Activated naive CD8-positive, alpha-beta T cell treated with anti-CD3 and anti-CD28 coated beads, Interleukin-2, amount 50 U/mL, for 24 hours (primary cell): ENCODE results near the gene DPEP1.

Experiments used
- ATAC-seq: fragments of 150-1000 bp; cut with Tn5 transposase; one replicate; pipeline ENCODE4 v1.10.0; 2021
- DNase-seq: peaks from one replicate; pipeline ENCODE4 v3.0.0; 2021
- H3K27ac Mint-ChIP-seq: one replicate; pipeline ENCODE4 v1.8.0; 2021; ENCODE audit warnings: mild to moderate bottlenecking, mixed read lengths
- H3K27me3 Mint-ChIP-seq: one replicate; pipeline ENCODE4 v1.8.0; 2021; ENCODE audit warnings: mixed read lengths
- H3K36me3 Mint-ChIP-seq: one replicate; pipeline ENCODE4 v1.8.0; 2021; ENCODE audit warnings: low read depth, mixed read lengths
- H3K4me1 Mint-ChIP-seq: one replicate; pipeline ENCODE4 v1.8.0; 2021; ENCODE audit warnings: mixed read lengths
- H3K4me3 Mint-ChIP-seq: one replicate; pipeline ENCODE4 v1.8.0; 2021; ENCODE audit warnings: mild to moderate bottlenecking, moderate library complexity, mixed read lengths
- H3K9me3 Mint-ChIP-seq: one replicate; pipeline ENCODE4 v1.8.0; 2021; ENCODE audit warnings: mixed read lengths

The DPEP1 gene

DNA sequence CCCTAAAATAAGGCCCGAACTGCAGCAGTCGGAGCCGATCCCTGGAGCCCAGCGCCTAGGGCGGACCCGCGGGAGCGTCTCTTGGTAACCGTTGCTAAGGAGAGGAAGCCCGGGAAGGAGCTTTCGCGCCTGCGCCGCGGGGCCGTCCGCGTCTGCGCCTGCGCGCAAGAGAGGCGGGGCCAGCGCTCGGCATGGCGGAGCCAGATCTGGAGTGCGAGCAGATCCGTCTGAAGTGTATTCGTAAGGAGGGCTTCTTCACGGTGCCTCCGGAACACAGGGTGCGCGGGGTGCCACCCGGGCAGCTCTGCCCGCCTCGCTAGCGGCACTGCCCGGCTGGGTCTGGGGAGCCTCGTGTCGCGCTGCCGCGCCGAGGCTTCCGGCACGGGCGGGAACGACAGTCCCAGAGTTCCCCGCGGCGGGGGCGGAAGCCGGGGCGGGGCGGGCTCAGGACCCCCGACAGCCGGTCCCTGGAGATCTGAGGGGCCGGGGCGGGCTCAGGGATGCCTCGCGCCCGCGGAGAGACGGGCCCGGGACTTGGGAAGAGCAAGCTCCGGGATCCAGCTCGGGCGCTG is 73.2 kb downstream of the DPEP1 start, which contains the start of gene CDK10:
Gene CDK10, plus strand, starts transcription at position 170 of the 572 bp plus-strand sequence. Its CDS starts 22 bp downstream, at position 192.
- Mint-ChIP-seq H3K27ac (peak within 1 kb of the TSS; percentile 93), H3K36me3 (peaks cover 23% of the 10 kb centered on the region), H3K9me3 (no peaks in the 10 kb centered on the region), H3K4me1 (peaks cover 16% of the 10 kb centered on the region), H3K4me3 (peak within 1 kb of the TSS; percentile 86), H3K27me3 (no peaks in the 10 kb centered on the region)
- DNase-seq (peak; percentile 96), ATAC-seq (peak; percentile 91)

DNA sequence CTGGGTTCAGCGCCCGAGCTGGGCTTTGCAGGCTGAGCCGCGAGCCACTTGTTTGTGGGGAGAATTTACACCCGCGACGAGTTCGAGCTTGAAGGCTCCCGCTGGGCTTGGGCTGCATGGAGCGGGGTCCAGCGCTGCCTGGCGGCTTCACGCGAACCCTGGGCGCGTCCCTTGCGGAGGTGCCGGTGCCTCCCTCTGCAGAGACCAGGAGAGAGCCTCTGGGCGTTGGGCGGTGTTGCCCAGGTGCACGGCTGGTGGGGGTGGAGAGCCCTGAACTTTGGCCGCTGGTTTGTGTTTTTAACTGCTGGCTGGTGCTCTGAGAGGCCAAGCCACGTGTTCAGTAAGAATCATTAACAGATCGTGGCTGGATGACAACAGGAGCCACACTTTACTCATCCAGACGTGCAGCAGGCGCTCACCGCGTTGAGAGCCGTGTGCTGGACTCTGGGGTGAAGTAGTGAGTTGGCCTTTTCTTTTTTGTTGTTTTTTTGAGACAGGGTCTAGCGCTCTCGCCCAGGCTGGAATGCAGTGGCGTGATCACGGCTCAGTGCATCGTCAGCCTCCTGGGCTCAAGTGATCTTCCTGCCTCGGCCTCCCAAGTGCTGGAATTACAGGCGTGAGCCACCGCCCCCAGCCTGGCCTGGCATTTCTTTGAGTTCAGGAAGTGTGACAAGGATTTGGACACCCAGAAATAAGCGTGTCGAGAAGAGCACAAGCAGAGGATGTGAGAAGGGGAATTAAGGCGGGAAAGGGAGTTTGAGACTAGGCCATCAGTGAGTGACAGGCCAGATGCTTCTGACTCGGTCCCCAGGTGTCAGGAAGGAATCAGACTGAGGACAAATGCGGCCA is 73.9 kb downstream of the DPEP1 start:
- Mint-ChIP-seq H3K36me3 (peaks cover 24% of the 10 kb centered on the region), H3K27me3 (no peaks in the 10 kb centered on the region), H3K9me3 (no peaks in the 10 kb centered on the region), H3K4me3 (peak overlapping the region; percentile 86), H3K27ac (peak overlapping the region; percentile 80), H3K4me1 (peaks cover 16% of the 10 kb centered on the region)
- ATAC-seq = peak; percentile 30
- DNase-seq = no peak
